IMR-90 (cell line): ENCODE data around the gene SUSD1.

Experiments used
- BHLHE40 ChIP-seq: fragments of 150-350 bp; IDR thresholded peaks from 2 replicates; pipeline ENCODE4 v1.6.1; 2016; ENCODE audit warnings: mild to moderate bottlenecking, low read depth, low read length
- CEBPB ChIP-seq: IDR thresholded peaks from 2 replicates; pipeline ENCODE4 v1.6.1; 2012; ENCODE audit warnings: low read depth, low read length, improper control_type of control experiment
- CHD1 ChIP-seq: IDR thresholded peaks from 2 replicates; pipeline ENCODE4 v1.6.1; 2012; ENCODE audit warnings: low read depth, low read length, improper control_type of control experiment
- FOS ChIP-seq: fragments of 150-350 bp; IDR thresholded peaks from 2 replicates; pipeline ENCODE4 v1.6.1; 2016; ENCODE audit warnings: low read depth, low read length
- MAFK ChIP-seq: IDR thresholded peaks from 2 replicates; pipeline ENCODE4 v1.6.1; 2012; ENCODE audit warnings: low read depth, low read length, improper control_type of control experiment
- MAZ ChIP-seq: IDR thresholded peaks from 2 replicates; pipeline ENCODE4 v1.6.1; 2012; ENCODE audit warnings: low read depth, mild to moderate bottlenecking, low read length, improper control_type of control experiment, moderate library complexity, borderline replicate concordance
- MXI1 ChIP-seq: IDR thresholded peaks from 2 replicates; pipeline ENCODE4 v1.6.1; 2012; ENCODE audit warnings: low read depth, mild to moderate bottlenecking, low read length, moderate library complexity, borderline replicate concordance
- POLR2A ChIP-seq: IDR thresholded peaks from 2 replicates; pipeline ENCODE4 v1.6.1; 2012; ENCODE audit warnings: mild to moderate bottlenecking, low read depth, low read length
- RAD21 ChIP-seq: IDR thresholded peaks from 2 replicates; pipeline ENCODE4 v1.6.1; 2012; ENCODE audit warnings: low read length, improper control_type of control experiment
- RCOR1 ChIP-seq: IDR thresholded peaks from 2 replicates; pipeline ENCODE4 v1.6.1; 2012; ENCODE audit warnings: mild to moderate bottlenecking, low read length, improper control_type of control experiment; ENCODE audit not compliant: insufficient replicate concordance
- RFX5 ChIP-seq: IDR thresholded peaks from 2 replicates; pipeline ENCODE4 v1.8.0; 2012; ENCODE audit warnings: low read depth, mild to moderate bottlenecking, low read length, moderate library complexity
- SMC3 ChIP-seq: fragments of 150-350 bp; IDR thresholded peaks from 2 replicates; pipeline ENCODE4 v1.6.1; 2016; ENCODE audit warnings: low read depth, mild to moderate bottlenecking, antibody characterized with exemption, low read length, moderate library complexity
- TF ChIP-seq, protein P1 (sequence below): conservative IDR thresholded peaks from 2 replicates; pipeline ENCODE4 v1.5.1; 2012; ENCODE audit warnings: mild to moderate bottlenecking, low read depth, low read length, improper control_type of control experiment
- TF ChIP-seq, protein P2 (sequence below): fragments of 150-350 bp; IDR thresholded peaks from 2 replicates; pipeline ENCODE4 v1.6.1; 2017; ENCODE audit warnings: mild to moderate bottlenecking, antibody characterized with exemption, low read length, low read depth

DNA sequence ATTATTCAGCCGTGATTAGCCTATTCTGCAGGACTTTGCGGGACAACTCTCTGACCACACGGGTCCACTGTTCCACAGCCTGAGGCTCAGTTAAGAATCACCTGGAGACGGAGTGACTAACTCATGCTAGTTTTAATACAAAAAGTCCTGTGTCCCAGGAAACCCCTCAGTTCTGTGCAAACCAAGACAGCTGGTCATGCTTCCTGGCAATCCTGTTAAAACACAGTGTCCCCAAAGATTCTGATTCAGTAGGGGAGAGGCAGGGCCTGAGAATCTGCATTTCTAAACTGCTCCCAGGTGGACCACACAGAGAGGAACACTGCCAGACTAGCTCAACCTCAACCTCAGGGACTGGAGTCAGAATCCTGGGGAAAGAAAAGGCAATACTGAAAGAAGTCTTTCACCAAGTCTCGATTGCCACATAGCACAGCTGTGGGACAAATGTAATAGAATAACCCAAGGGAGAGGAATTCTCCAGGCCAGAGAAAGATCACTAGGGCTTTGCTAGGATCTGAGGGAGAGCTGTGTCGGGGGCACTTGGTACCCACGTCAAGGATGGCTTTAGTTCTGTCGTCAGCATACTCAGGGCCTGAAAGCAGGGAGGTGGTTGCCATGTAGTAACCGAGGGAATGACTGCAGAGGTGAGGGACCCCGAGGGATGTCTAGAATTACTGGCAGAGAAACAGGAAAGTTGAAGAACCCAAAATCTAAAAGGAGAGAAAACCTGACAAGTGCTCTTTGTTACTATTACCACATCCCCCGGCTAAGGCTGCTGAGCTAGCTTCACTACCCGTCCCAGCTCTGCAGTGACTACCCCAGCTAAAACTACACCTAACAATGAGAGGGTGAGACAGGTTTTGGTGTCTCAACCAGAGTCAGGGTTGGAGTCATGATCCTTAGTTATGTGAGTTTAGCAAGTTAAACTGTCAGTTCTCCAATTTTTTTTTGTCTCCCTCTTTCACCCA is 8.6 kb downstream of the SUSD1 start:
- TF ChIP-seq, protein P1, sequence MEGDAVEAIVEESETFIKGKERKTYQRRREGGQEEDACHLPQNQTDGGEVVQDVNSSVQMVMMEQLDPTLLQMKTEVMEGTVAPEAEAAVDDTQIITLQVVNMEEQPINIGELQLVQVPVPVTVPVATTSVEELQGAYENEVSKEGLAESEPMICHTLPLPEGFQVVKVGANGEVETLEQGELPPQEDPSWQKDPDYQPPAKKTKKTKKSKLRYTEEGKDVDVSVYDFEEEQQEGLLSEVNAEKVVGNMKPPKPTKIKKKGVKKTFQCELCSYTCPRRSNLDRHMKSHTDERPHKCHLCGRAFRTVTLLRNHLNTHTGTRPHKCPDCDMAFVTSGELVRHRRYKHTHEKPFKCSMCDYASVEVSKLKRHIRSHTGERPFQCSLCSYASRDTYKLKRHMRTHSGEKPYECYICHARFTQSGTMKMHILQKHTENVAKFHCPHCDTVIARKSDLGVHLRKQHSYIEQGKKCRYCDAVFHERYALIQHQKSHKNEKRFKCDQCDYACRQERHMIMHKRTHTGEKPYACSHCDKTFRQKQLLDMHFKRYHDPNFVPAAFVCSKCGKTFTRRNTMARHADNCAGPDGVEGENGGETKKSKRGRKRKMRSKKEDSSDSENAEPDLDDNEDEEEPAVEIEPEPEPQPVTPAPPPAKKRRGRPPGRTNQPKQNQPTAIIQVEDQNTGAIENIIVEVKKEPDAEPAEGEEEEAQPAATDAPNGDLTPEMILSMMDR = no peak
- TF ChIP-seq POLR2A = no peak
- TF ChIP-seq, protein P2, sequence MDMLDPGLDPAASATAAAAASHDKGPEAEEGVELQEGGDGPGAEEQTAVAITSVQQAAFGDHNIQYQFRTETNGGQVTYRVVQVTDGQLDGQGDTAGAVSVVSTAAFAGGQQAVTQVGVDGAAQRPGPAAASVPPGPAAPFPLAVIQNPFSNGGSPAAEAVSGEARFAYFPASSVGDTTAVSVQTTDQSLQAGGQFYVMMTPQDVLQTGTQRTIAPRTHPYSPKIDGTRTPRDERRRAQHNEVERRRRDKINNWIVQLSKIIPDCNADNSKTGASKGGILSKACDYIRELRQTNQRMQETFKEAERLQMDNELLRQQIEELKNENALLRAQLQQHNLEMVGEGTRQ = no peak
- no peak for TF ChIP-seq MAFK
- no peak for TF ChIP-seq RAD21
- no peak for TF ChIP-seq BHLHE40
- no peak for TF ChIP-seq RFX5
- TF ChIP-seq MAZ = no peak
- TF ChIP-seq FOS = no peak
- no peak for TF ChIP-seq CHD1
- no peak for TF ChIP-seq MXI1
- no peak for TF ChIP-seq CEBPB
- TF ChIP-seq RCOR1 = no peak
- TF ChIP-seq SMC3 = no peak
